GM12878 (cell line): Measurements from ENCODE around the gene SNRPN. TPM values are rescaled to one million over a fixed set of nuclear protein-coding genes. Genes with fewer than 3 reads are reported as not detected.
A peak's percentile ranks its signal among the peaks of the same experiment; 100 is the strongest.

Experiments used
- ATAC-seq: fragments of 200-7000 bp; cut with Tn5 transposase; 3 replicates; pipeline ENCODE4 v1.9.1; 2020; ENCODE audit warnings: mild to moderate bottlenecking, moderate library complexity
- BruUV-seq: library from RNA; stranded (reverse); fragments of 400-500 nt; replicated peaks from 2 replicates; lab custom pipeline; 2021; lab: Mats Ljungman, UMichigan
- CTCF ChIA-PET: fragments of 300-600 bp; sonication (Branson Sonifier 250); formaldehyde crosslinking; extraction: SDS; loops from one replicate; lab custom pipeline; 2021; ENCODE audit warnings: inconsistent platforms; lab: Yijun Ruan, JAX
- POLR2A ChIA-PET: fragments of 350-600 bp; formaldehyde crosslinking; extraction: SDS; loops from one replicate; lab custom pipeline; 2021; ENCODE audit warnings: inconsistent platforms; lab: Charles Lee
- RAD21 ChIA-PET: fragments of 300-600 bp; sonication (Branson Sonifier 250); formaldehyde crosslinking; loops from one replicate; lab custom pipeline; 2023; ENCODE audit warnings: antibody characterized with exemption; ENCODE audit not compliant: unreplicated experiment; lab: Charles Lee
- SMC1A ChIA-PET: fragments of 300-600 bp; sonication (Branson Sonifier 250); formaldehyde crosslinking; loops from one replicate; lab custom pipeline; 2023; ENCODE audit not compliant: unreplicated experiment, uncharacterized antibody; lab: Charles Lee
- DNase-seq: peaks from one replicate; pipeline ENCODE4 v3.0.0-alpha.2; 2011; ENCODE audit warnings: low read depth, low spot score
- FAIRE-seq: peaks from 3 replicates; lab custom pipeline; 2011; peaks lifted over from hg19 to GRCh38; lab: Jason Lieb, UNC
- H2AFZ ChIP-seq: 2 replicates; pipeline ENCODE4 v1.6.0; 2011; ENCODE audit warnings: low read depth, low read length, control low read depth; ENCODE audit not compliant: control insufficient read depth
- H3K27ac ChIP-seq: 2 replicates; pipeline ENCODE4 v1.5.1; 2011; ENCODE audit warnings: control low read depth; ENCODE audit not compliant: control insufficient read depth, insufficient read depth
- H3K27me3 ChIP-seq, 2 experiments: replicated peaks in 1 of 2; 2 replicates each; pipeline versions ENCODE4 v1.6.0 to v1.6.1; 2011; ENCODE audit warnings: low read length in 1 of 2; ENCODE audit not compliant: control insufficient read depth in 2 of 2, insufficient read depth in 2 of 2
- H3K36me3 ChIP-seq, 2 experiments: 2 replicates each; pipeline ENCODE4 v1.5.1; 2011; ENCODE audit warnings: low read length in 1 of 2; ENCODE audit not compliant: control insufficient read depth in 2 of 2, insufficient read depth in 2 of 2
- H3K4me1 ChIP-seq: 2 replicates; pipeline ENCODE4 v1.6.1; 2011; ENCODE audit warnings: mild to moderate bottlenecking, low read length, moderate library complexity, mixed read lengths; ENCODE audit not compliant: control insufficient read depth, insufficient read depth
- H3K4me2 ChIP-seq: 2 replicates; pipeline ENCODE4 v1.6.0; 2011; ENCODE audit warnings: control low read depth; ENCODE audit not compliant: control insufficient read depth, insufficient read depth
- H3K4me3 ChIP-seq: fragments of 200-600 bp; sonication (generic); 2 replicates; pipeline ENCODE4 v1.5.1; 2016
- H3K79me2 ChIP-seq: 2 replicates; pipeline ENCODE4 v1.6.0; 2011; ENCODE audit warnings: low read length; ENCODE audit not compliant: control insufficient read depth, insufficient read depth
- H3K9ac ChIP-seq: 2 replicates; pipeline ENCODE4 v1.8.0; 2011; ENCODE audit warnings: low read length, control low read depth, mixed read lengths; ENCODE audit not compliant: control insufficient read depth, insufficient read depth
- H3K9me3 ChIP-seq: replicated peaks from 3 replicates; pipeline ENCODE4 v1.5.1; 2011; ENCODE audit warnings: mild to moderate bottlenecking, low read length; ENCODE audit not compliant: control insufficient read depth, insufficient read depth
- H4K20me1 ChIP-seq: 2 replicates; pipeline ENCODE4 v1.6.0; 2011; ENCODE audit not compliant: control insufficient read depth, insufficient read depth
- ETV6 ChIP-seq, 2 experiments: fragments of 450-650 bp in 1 of 2; IDR thresholded peaks in 1 of 2; conservative IDR thresholded peaks in 1 of 2; 2 replicates each; pipeline ENCODE4 v1.6.1; 2014; ENCODE audit warnings: antibody characterized with exemption in 1 of 2, borderline replicate concordance in 1 of 2, low read depth in 1 of 2, mild to moderate bottlenecking in 1 of 2, moderate library complexity in 1 of 2
- FOXK2 ChIP-seq: fragments of 450-650 bp; IDR thresholded peaks from 2 replicates; pipeline ENCODE4 v1.6.1; 2017; ENCODE audit warnings: mild to moderate bottlenecking, moderate library complexity
- NFYB ChIP-seq: IDR thresholded peaks from 2 replicates; pipeline ENCODE4 v1.6.1; 2011; ENCODE audit warnings: low read depth, mild to moderate bottlenecking, low read length, improper control_type of control experiment, moderate library complexity; ENCODE audit not compliant: insufficient read depth
- SMAD5 ChIP-seq: IDR thresholded peaks from 2 replicates; pipeline ENCODE4 v1.6.1; 2016; ENCODE audit warnings: antibody characterized with exemption, low read depth
- SREBF1 ChIP-seq: IDR thresholded peaks from 2 replicates; pipeline ENCODE4 v1.6.1; 2012; ENCODE audit warnings: mild to moderate bottlenecking, low read length
- TAF1 ChIP-seq: IDR thresholded peaks from 2 replicates; pipeline ENCODE4 v1.6.1; 2011; ENCODE audit warnings: mild to moderate bottlenecking, low read depth, low read length, borderline replicate concordance
- ZNF384 ChIP-seq: IDR thresholded peaks from 2 replicates; pipeline ENCODE4 v1.6.1; 2012; ENCODE audit warnings: low read depth, mild to moderate bottlenecking, low read length, improper control_type of control experiment, borderline replicate concordance
- WGBS: methylation state at CpG from one replicate; pipeline ENCODE4 v1.1.6; 2016; ENCODE audit warnings: low lambda C conversion rate; ENCODE audit not compliant: insufficient replicate concordance, insufficient coverage; ENCODE audit errors: missing lambda C conversion rate; 5-methylcytosine and 5-hydroxymethylcytosine counted together
- in situ Hi-C: fragments of 300-500 bp; cut with MboI; formaldehyde crosslinking; loops from 9 replicates; pipeline ENCODE4 v1.14.3; 2018; ENCODE audit warnings: mixed read lengths
- intact Hi-C: fragments of 100-400 bp; cut with micrococcal nuclease; formaldehyde crosslinking; loops from one replicate; pipeline ENCODE4 v1.14.2; 2022; ENCODE audit not compliant: unreplicated experiment
- polyA plus RNA-seq, 11 experiments: library from polyadenylated mRNA; depleted of rRNA in 4 of 11; unstranded in 6 of 11; stranded (reverse) in 5 of 11; fragments of >200 nt; fragmentation: Nextera tagmentation in 4 of 11; fragmentation: Illumina TruSeq in 1 of 11; extraction: Ambion mirVana in 4 of 11; extraction: Trizol in 1 of 11; gene quantifications; 1 replicate in 1 of 11; 2 replicates in 10 of 11; pipeline versions ENCODE4 v1.2.1 to v1.2.3, GENCODE V29; 2011 to 2016; ENCODE audit warnings: inconsistent platforms in 2 of 11, missing spikeins in 2 of 11, low read depth in 1 of 11
- total RNA-seq, 4 experiments: library from RNA; depleted of rRNA in 3 of 4; stranded (reverse); fragments of >200 nt in 3 of 4; fragmentation: Illumina TruSeq in 1 of 4; extraction: Trizol in 1 of 4; gene quantifications; 2 replicates each; pipeline versions ENCODE4 v1.2.1 to v1.2.3, GENCODE V29; 2013 to 2021
- TF ChIP-seq, protein P1 (sequence below): fragments of 450-650 bp; IDR thresholded peaks from 2 replicates; pipeline ENCODE4 v1.6.1; 2018; ENCODE audit warnings: borderline replicate concordance, mild to moderate bottlenecking; ENCODE audit not compliant: partially characterized antibody
- TF ChIP-seq, protein P2 (sequence below): fragments of 450-650 bp; formaldehyde crosslinking; IDR thresholded peaks from 2 replicates; pipeline ENCODE4 v1.4.0; 2020; ENCODE audit warnings: mild to moderate bottlenecking, moderate library complexity

SNRPN gene
- total and polyA plus RNA-seq, 10 of the 15 experiments (the other 5 are each of a cell fraction or from before 2014, with no cell fraction given) = 9.1 to 103 (median 45.5) TPM

DNA sequence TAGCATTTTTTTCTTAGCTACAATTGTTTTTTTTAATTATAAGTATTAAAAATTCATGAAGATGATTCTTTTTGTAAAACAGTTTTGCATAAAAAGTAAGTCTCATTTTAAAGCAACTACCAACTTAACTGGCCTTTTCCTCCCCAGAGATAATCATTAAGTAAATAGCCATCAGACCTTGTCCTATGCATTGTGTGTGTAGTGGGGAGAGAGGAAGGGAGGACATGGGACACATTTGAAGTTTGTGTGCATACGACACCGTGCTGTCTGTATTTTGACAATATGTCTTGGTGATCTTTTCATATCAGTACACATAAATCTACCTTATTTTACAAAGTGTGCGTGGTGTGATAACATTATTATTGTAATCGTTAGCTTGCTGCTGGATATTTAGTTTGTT lies 8.1 kb downstream of the SNRPN start:
- Histone ChIP-seq H4K20me1 (no peaks in the 10 kb centered on the region), H2AFZ (no peak overlapping the region), H3K4me1 (no peaks in the 10 kb centered on the region), H3K27me3 (no peaks in the 10 kb centered on the region), H3K9me3 (peaks cover 6% of the 10 kb centered on the region; the same call in 2 of the 3 replicates), H3K4me2 (no peak overlapping the region), H3K9ac (no peak overlapping the region), H3K4me3 (no peak overlapping the region), H3K79me2 (peaks cover 4% of the 10 kb centered on the region), H3K36me3 (peaks cover 2 to 3% of the 10 kb centered on the region in 2 experiments; a peak in 2 of 4 replicates), H3K27ac (no peak overlapping the region)
- in situ Hi-C loops = no loop called here
- ATAC-seq = no peak
- WGBS = 59% methylated on average over 4 of the region's 4 CpGs
- RAD21 ChIA-PET = no interaction called here
- intact Hi-C loops = no loop called here
- POLR2A ChIA-PET = no interaction called here
- BruUV-seq = no TSS peak
- no peak for TF ChIP-seq NFYB
- no peak for TF ChIP-seq ETV6 (conservative IDR thresholded peaks at IDR 0.05 in 1 of 2, IDR thresholded peaks at IDR 0.05 in 1 of 2; ENCODE audit: borderline replicate concordance in 1 of 2, low read depth in 1 of 2)
- CTCF ChIA-PET = no interaction called here
- peak; percentile 23 for FAIRE-seq
- DNase-seq = no peak
- SMC1A ChIA-PET = no interaction called here

GRCh38 chr15:24966364-24967103 lies 11.7 kb downstream of the SNRPN start:
- intact Hi-C loops (no loop called here), in situ Hi-C loops (no loop called here)
- ChIA-PET POLR2A (no interaction called here), CTCF (no interaction called here), SMC1A (no interaction called here), RAD21 (no interaction called here)
- no peaks in the 10 kb centered on the region for H3K79me2 ChIP-seq
- 47% methylated on average over 4 of the region's 4 CpGs for WGBS
- H3K4me1 ChIP-seq = no peaks in the 10 kb centered on the region
- H3K27ac ChIP-seq = no peak overlapping the region
- no peak for DNase-seq
- no peak overlapping the region for H3K4me2 ChIP-seq
- H2AFZ ChIP-seq = no peak overlapping the region
- TSS peak; percentile 11 for BruUV-seq
- H3K4me3 ChIP-seq = no peak overlapping the region
- no peaks in the 10 kb centered on the region for H3K27me3 ChIP-seq
- peaks cover 5% of the 10 kb centered on the region; the same call in 2 of the 3 replicates for H3K9me3 ChIP-seq
- ATAC-seq = no peak
- no peaks in the 10 kb centered on the region for H4K20me1 ChIP-seq
- no peak overlapping the region for H3K9ac ChIP-seq
- peaks cover 2 to 7% of the 10 kb centered on the region in 2 experiments; a peak in 2 of 4 replicates for H3K36me3 ChIP-seq
- FAIRE-seq = no peak
- TF ChIP-seq, protein P1, sequence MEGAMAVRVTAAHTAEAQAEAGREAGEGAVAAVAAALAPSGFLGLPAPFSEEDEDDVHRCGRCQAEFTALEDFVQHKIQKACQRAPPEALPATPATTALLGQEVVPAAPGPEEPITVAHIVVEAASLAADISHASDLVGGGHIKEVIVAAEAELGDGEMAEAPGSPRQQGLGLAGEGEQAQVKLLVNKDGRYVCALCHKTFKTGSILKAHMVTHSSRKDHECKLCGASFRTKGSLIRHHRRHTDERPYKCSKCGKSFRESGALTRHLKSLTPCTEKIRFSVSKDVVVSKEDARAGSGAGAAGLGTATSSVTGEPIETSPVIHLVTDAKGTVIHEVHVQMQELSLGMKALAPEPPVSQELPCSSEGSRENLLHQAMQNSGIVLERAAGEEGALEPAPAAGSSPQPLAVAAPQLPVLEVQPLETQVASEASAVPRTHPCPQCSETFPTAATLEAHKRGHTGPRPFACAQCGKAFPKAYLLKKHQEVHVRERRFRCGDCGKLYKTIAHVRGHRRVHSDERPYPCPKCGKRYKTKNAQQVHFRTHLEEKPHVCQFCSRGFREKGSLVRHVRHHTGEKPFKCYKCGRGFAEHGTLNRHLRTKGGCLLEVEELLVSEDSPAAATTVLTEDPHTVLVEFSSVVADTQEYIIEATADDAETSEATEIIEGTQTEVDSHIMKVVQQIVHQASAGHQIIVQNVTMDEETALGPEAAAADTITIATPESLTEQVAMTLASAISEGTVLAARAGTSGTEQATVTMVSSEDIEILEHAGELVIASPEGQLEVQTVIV = no peak
- TF ChIP-seq ZNF384 (no peak), TAF1 (no peak), FOXK2 (no peak), SMAD5 (no peak), SREBF1 (no peak)
- TF ChIP-seq, protein P2, sequence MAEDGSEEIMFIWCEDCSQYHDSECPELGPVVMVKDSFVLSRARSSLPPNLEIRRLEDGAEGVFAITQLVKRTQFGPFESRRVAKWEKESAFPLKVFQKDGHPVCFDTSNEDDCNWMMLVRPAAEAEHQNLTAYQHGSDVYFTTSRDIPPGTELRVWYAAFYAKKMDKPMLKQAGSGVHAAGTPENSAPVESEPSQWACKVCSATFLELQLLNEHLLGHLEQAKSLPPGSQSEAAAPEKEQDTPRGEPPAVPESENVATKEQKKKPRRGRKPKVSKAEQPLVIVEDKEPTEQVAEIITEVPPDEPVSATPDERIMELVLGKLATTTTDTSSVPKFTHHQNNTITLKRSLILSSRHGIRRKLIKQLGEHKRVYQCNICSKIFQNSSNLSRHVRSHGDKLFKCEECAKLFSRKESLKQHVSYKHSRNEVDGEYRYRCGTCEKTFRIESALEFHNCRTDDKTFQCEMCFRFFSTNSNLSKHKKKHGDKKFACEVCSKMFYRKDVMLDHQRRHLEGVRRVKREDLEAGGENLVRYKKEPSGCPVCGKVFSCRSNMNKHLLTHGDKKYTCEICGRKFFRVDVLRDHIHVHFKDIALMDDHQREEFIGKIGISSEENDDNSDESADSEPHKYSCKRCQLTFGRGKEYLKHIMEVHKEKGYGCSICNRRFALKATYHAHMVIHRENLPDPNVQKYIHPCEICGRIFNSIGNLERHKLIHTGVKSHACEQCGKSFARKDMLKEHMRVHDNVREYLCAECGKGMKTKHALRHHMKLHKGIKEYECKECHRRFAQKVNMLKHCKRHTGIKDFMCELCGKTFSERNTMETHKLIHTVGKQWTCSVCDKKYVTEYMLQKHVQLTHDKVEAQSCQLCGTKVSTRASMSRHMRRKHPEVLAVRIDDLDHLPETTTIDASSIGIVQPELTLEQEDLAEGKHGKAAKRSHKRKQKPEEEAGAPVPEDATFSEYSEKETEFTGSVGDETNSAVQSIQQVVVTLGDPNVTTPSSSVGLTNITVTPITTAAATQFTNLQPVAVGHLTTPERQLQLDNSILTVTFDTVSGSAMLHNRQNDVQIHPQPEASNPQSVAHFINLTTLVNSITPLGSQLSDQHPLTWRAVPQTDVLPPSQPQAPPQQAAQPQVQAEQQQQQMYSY (CRISPR knock-in tag) = no peak
